Keratinocyte (primary cell): ENCODE measurements around the gene AP2A1. TPM values are rescaled to one million over a fixed set of nuclear protein-coding genes. Genes with fewer than 3 reads are reported as not detected.

Source experiments
- DNase-seq: peaks from one replicate; pipeline ENCODE4 v3.0.0-alpha.2; 2011; ENCODE audit warnings: low read depth, missing footprints, low spot score
- FAIRE-seq: peaks from 2 replicates; lab custom pipeline; 2011; peaks lifted over from hg19 to GRCh38; lab: Jason Lieb, UNC
- H2AFZ ChIP-seq: 2 replicates; pipeline ENCODE4 v1.6.0; 2012; ENCODE audit warnings: low read length, control low read depth, inconsistent platforms; ENCODE audit not compliant: control insufficient read depth
- H3K27ac ChIP-seq: 2 replicates; pipeline ENCODE4 v1.5.1; 2011; ENCODE audit warnings: low read length; ENCODE audit not compliant: control insufficient read depth, insufficient read depth
- H3K27me3 ChIP-seq: 3 replicates; pipeline ENCODE4 v1.6.0; 2011; ENCODE audit warnings: low read length; ENCODE audit not compliant: control insufficient read depth, insufficient read depth; ENCODE audit errors: extremely low read depth
- H3K36me3 ChIP-seq, 2 experiments: 2 replicates in 1 of 2; 3 replicates in 1 of 2; pipeline ENCODE4 v1.5.1; 2011; ENCODE audit warnings: low read length in 2 of 2, mild to moderate bottlenecking in 1 of 2; ENCODE audit not compliant: control insufficient read depth in 2 of 2, insufficient read depth in 2 of 2; ENCODE audit errors: extremely low read depth in 1 of 2
- H3K4me1 ChIP-seq: 3 replicates; pipeline ENCODE4 v1.5.1; 2011; ENCODE audit warnings: low read length; ENCODE audit not compliant: control insufficient read depth, insufficient read depth; ENCODE audit errors: extremely low read depth
- H3K4me2 ChIP-seq: 3 replicates; pipeline ENCODE4 v1.6.0; 2011; ENCODE audit warnings: low read depth, low read length; ENCODE audit not compliant: control insufficient read depth, insufficient read depth; ENCODE audit errors: extremely low read depth
- H3K4me3 ChIP-seq, 3 experiments: fragments of 200-600 bp in 1 of 3; sonication (generic) in 1 of 3; 2 replicates in 2 of 3; 3 replicates in 1 of 3; pipeline ENCODE4 v1.5.1; 2011 to 2016; ENCODE audit warnings: low read length in 3 of 3, mild to moderate bottlenecking in 3 of 3, control low read depth in 2 of 3, inconsistent platforms in 1 of 3, low read depth in 1 of 3, mixed read lengths in 1 of 3, mixed run types in 1 of 3, moderate library complexity in 1 of 3; ENCODE audit not compliant: control insufficient read depth in 2 of 3, insufficient read depth in 2 of 3; ENCODE audit errors: extremely low read depth in 1 of 3
- H3K79me2 ChIP-seq: 2 replicates; pipeline ENCODE4 v1.6.0; 2012; ENCODE audit warnings: low read length; ENCODE audit not compliant: control insufficient read depth, insufficient read depth
- H3K9ac ChIP-seq: 3 replicates; pipeline ENCODE4 v1.6.0; 2011; ENCODE audit warnings: low read length; ENCODE audit not compliant: control insufficient read depth, insufficient read depth; ENCODE audit errors: extremely low read depth
- H3K9me1 ChIP-seq: 3 replicates; pipeline ENCODE4 v1.6.0; 2011; ENCODE audit warnings: low read length; ENCODE audit not compliant: control insufficient read depth, insufficient read depth; ENCODE audit errors: extremely low read depth
- H3K9me3 ChIP-seq: 2 replicates; pipeline ENCODE4 v1.5.1; 2012; ENCODE audit warnings: low read depth, low read length; ENCODE audit not compliant: control insufficient read depth
- H4K20me1 ChIP-seq: 3 replicates; pipeline ENCODE4 v1.6.0; 2011; ENCODE audit warnings: low read length; ENCODE audit not compliant: control insufficient read depth, insufficient read depth; ENCODE audit errors: extremely low read depth
- CTCF ChIP-seq, 3 experiments: IDR thresholded peaks in 1 of 3; conservative IDR thresholded peaks in 1 of 3; optimal IDR thresholded peaks in 1 of 3; 2 replicates in 2 of 3; 3 replicates in 1 of 3; pipeline versions ENCODE3 to v1.5.1; 2011; ENCODE audit warnings: low read length in 3 of 3, mild to moderate bottlenecking in 3 of 3, moderate library complexity in 2 of 3, control low read depth in 1 of 3, inconsistent platforms in 1 of 3; ENCODE audit not compliant: insufficient read depth in 2 of 3; ENCODE audit errors: extremely low read depth in 1 of 3
- EZH2 ChIP-seq: IDR thresholded peaks from one replicate; pipeline ENCODE4 v1.6.1; 2012; ENCODE audit warnings: inconsistent platforms, mild to moderate bottlenecking, low read length, moderate library complexity
- dilution Hi-C: fragments of 300-500 bp; cut with MboI; formaldehyde crosslinking; loops from one replicate; pipeline ENCODE4 v1.7.0; 2020; ENCODE audit warnings: low sequenced_read_pairs; ENCODE audit not compliant: extremely low pct_ligation_motif_present
- polyA plus RNA-seq, 5 experiments: library from polyadenylated mRNA; depleted of rRNA in 3 of 5; stranded (reverse) in 3 of 5; stranded (forward) in 1 of 5; unstranded in 1 of 5; fragments of >200 nt; gene quantifications; 1 replicate in 1 of 5; 2 replicates in 3 of 5; 3 replicates in 1 of 5; pipeline versions ENCODE4 v1.2.1 to v1.2.3, GENCODE V29; 2011 to 2012; ENCODE audit warnings: missing spikeins in 2 of 5, low read depth in 1 of 5, low replicate concordance in 1 of 5

Gene AP2A1
- polyA plus RNA-seq, 1 donor (not counting 4 experiments of a cell fraction or from before 2014, with no cell fraction given) = 36.7 TPM

- Histone ChIP-seq H3K4me3 (no peak overlapping the region), H3K36me3 (no peaks in the 10 kb centered on the region), H3K79me2 (no peaks in the 10 kb centered on the region), H2AFZ (no peak overlapping the region), H3K4me1 (no peaks in the 10 kb centered on the region), H3K4me2 (no peak overlapping the region), H3K27me3 (no peaks in the 10 kb centered on the region), H3K9ac (no peak overlapping the region), H3K27ac (no peak overlapping the region), H3K9me1 (no peaks in the 10 kb centered on the region), H3K9me3 (peaks cover 3% of the 10 kb centered on the region), H4K20me1 (no peaks in the 10 kb centered on the region)
- DNase-seq = no peak
- dilution Hi-C loops = no loop called here
- TF ChIP-seq CTCF (optimal IDR thresholded peaks at IDR 0.05 in 1 of 3, IDR thresholded peaks at IDR 0.05 in 1 of 3, conservative IDR thresholded peaks at IDR 0.05 in 1 of 3; ENCODE audit: extremely low read depth in 1 of 3, insufficient read depth in 2 of 3, low read length in 3 of 3) = no peak
- FAIRE-seq = no peak
Observed at GRCh38 chr19:49752701-49753100, 14.1 kb upstream of the AP2A1 start.

- Histone ChIP-seq H3K4me2 (no peak overlapping the region), H3K4me3 (no peak overlapping the region), H4K20me1 (no peaks in the 10 kb centered on the region), H3K9ac (no peak overlapping the region), H3K27me3 (no peaks in the 10 kb centered on the region), H3K4me1 (no peaks in the 10 kb centered on the region), H3K9me3 (peaks cover 3% of the 10 kb centered on the region), H3K36me3 (no peaks in the 10 kb centered on the region), H2AFZ (no peak overlapping the region), H3K27ac (no peak overlapping the region), H3K9me1 (no peaks in the 10 kb centered on the region), H3K79me2 (no peaks in the 10 kb centered on the region)
- no peak for TF ChIP-seq CTCF (optimal IDR thresholded peaks at IDR 0.05 in 1 of 3, IDR thresholded peaks at IDR 0.05 in 1 of 3, conservative IDR thresholded peaks at IDR 0.05 in 1 of 3; ENCODE audit: extremely low read depth in 1 of 3, insufficient read depth in 2 of 3, low read length in 3 of 3)
- TF ChIP-seq EZH2 = no peak
- DNase-seq (no peak), FAIRE-seq (no peak)
- dilution Hi-C loops = no loop called here
Observed at GRCh38 chr19:49755956-49756355, 10.8 kb upstream of the AP2A1 start.
